DMS53 treated with DMSO at 0.1 percent for 48 hours (cell line): ENCODE results near the gene SLC25A24.

Source experiments
- DNase-seq: peaks from one replicate; lab custom pipeline; 2025; ENCODE audit not compliant: unreplicated experiment; lab: John Stamatoyannopoulos, UW

SLC25A24 gene

GRCh38 chr1:108107658-108108057, 92.5 kb downstream of the SLC25A24 start:
- no peak for DNase-seq

DNA sequence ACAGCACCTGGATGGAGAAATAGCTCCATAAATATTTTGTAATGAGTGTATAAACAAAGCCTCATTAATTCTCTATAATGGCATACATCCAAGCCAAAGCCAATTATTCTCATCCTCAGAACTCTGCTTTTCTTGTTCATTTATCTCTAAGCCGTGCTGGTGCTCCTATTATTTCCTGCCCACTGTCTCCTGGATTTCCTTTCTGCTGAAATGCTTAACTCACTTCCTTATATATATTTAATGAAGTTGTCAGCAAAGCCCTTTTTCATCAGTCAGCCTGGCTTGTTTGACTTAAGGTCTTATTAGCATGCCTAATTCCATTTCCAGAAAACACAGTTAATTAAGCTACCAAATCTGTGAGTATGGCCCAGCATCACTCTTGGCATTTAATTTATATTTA, 93.4 kb downstream of the SLC25A24 start:
- no peak for DNase-seq

DNA sequence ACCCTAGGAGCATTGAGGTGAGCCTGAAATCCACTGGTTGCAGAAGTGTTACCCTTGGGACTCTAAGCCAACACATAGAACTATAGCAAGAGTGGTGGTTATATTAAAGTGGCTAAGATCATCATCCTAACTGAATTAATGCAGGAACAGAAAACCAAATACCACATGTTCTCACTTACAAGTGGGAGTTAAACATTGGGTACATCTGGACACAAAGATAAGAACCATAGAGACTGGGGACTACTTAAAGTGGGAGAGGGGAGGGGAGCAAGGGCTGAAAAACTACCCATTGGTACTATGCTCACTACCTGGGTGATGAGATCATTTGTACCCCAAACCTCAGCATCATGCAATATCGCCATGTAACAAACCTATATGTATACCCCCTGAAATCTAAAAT, 100.0 kb downstream of the SLC25A24 start:
- DNase-seq, result no peak

GRCh38 chr1:108097018-108097417, 103.1 kb downstream of the SLC25A24 start:
- DNase-seq, result no peak

DNA sequence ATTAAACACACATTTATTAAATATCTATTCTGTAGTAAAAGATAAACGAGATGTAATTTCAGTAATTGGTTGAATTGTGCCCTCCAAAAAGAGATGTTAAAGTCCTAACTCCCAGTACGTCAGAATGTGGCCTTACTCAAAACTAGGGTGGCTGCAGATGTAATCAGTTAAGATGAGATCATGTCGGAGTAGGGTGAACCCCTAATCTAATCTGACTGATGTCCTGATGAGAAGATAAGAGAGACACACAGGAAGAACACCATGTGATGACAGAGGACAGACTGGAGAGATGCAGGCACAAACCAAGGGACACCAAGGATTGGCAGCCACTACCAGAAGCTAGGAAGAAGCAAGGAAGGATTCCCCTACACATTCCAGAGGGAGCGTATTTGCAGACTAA, 104.1 kb downstream of the SLC25A24 start:
- DNase-seq, result no peak

- DNase-seq, result no peak
These were observed 110.7 kb downstream of the SLC25A24 start for GRCh38 chr1:108089477-108089876.

GRCh38 chr1:108085628-108086027, 114.5 kb downstream of the SLC25A24 start:
- no peak for DNase-seq

DNA sequence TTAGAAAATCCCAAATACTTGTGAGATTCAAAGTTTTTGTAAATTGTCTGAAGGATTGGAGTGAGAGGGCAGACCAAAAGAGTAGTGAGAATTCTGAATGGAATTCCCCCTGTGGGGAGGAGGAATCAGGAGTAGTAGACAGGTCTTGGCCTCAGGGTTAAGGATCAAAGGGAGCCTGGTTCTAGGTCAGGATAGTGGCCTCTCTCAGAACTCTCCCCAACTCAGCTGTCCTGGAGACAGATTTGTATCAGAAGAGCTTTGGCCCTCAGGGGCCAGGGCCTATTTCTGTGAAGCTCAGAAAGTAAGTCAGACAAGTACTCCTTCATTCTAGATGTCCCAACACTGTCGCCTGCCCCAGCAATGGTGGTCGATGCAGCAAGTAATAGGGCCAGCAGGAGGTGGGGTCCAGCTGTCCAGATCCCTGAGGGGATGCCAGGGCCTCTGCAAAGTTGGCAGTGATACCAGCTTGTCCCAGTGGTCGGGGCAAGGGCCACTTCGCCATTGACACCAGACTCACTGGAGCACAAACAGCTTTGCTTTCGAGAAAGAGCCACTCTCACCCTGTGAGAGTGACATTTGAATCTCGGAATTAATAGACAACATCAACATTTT, 115.2 kb downstream of the SLC25A24 start:
- no peak for DNase-seq
